GM21515 (cell line): ENCODE measurements around the gene RFC2.
"Not testable (repeated sequence)": the region's sequence is repeated elsewhere in the genome, so short reads cannot be mapped to it uniquely, and the experiment has no call there.

Experiments used
- ATAC-seq: cut with Tn5 transposase; IDR thresholded peaks from one replicate; pipeline ENCODE4 v1.9.1; 2021; ENCODE audit not compliant: unreplicated experiment

RFC2 gene

GRCh38 chr7:74283858-74284447, 29.8 kb upstream of the RFC2 start:
- no peak for ATAC-seq

DNA sequence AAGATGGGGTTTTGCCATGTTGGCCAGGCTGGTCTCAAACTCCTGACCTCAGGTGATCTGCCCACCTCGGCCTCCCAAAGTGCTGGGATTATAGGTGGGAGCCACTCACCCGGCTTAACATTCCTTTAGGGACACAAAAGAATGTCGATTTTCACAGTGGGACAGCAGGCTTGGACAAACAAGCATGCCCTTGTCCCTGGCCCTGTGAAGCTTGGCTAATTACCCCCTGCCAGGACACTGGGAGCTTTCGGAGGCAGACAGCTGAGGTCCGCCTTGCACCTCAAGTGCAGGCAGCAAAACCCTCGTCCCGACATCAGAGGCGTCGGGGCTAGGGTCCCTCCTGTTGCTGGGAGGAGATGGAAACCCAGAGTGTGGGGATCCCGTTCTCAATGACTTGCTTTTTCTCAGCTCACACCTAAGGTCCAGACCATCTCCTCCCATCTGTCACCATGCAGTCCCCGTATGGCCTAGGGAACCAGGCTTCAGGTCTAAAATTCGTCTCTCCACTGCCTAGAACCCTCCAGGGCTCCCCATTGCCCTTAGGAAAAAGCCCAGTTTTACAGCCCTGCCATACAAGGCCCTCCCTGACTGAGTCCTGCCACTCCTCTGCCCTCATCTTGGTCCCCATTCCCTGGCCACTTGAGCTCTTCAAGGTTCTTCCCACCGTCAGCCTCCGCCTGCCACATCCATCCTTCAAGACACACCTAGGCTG, 28.7 kb upstream of the RFC2 start:
- no peak for ATAC-seq

- ATAC-seq: no peak
These were observed 26.8 kb upstream of the RFC2 start for GRCh38 chr7:74280985-74281384.

GRCh38 chr7:74277636-74278035, 23.4 kb upstream of the RFC2 start:
- ATAC-seq: no peak

DNA sequence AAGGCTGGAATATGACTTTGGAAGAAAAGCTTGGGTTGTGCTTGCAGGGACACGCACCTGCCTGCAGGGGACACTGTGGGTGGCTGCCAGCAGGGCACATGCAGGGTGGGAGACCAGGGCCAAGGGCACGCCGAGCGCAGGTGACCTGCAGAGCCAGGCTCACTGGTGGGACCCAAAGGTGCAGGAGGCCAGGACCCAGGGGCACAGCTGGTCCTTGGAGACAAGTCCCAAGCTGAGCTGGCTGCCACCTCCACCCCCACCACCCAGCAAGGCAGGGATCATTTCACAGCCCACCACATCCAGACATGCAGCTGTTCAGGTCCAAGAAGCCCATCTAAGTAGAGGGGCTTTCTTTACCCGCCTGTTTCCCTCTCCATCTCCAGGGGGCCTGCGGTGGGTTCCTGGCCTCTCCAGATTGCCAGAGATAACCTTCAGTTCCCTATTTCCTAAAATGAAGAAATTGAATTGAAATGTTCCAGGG, 21.2 kb upstream of the RFC2 start:
- ATAC-seq: no peak

DNA sequence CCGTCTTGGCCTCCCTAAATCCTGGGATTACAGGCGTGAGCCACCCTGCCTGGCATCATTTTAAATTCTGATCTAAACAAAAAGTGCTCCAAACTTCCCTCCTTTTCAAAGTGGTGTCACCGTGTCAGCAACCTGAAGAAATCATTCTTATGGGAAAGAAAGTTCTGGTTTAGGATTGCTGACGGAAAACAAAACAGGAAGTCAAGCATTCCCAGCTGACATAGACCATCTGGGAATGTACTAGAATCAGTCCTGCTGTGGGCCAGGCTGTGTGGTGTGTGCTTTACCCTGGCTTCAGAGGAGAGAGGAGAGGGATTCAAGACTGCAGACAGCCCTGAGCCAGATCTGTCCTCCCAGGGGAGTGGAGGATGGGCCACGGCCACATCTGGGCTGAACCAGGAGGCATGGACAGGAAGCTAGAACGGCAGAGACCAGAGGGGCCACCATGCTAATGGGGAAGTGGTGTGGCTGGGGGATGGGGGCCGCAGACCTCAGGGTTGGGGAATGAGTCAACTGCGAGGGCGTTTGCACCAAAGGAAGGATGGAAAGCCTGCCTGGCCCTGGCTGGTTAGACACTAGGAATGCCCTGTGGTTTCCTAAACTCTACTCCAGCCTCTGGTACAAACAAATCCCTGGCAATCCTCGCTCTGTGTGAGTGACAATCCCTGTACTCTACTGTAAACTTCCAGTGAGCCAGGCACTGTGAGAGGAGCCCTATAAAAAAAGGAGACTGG, 18.3 kb upstream of the RFC2 start:
- ATAC-seq: peak; percentile 58

GRCh38 chr7:74271742-74272141, 17.5 kb upstream of the RFC2 start:
- no peak for ATAC-seq

- ATAC-seq: peak; percentile 35
These were observed 15.6 kb upstream of the RFC2 start for GRCh38 chr7:74269757-74270277.

GRCh38 chr7:74267756-74268565, 13.8 kb upstream of the RFC2 start:
- ATAC-seq: no peak

DNA sequence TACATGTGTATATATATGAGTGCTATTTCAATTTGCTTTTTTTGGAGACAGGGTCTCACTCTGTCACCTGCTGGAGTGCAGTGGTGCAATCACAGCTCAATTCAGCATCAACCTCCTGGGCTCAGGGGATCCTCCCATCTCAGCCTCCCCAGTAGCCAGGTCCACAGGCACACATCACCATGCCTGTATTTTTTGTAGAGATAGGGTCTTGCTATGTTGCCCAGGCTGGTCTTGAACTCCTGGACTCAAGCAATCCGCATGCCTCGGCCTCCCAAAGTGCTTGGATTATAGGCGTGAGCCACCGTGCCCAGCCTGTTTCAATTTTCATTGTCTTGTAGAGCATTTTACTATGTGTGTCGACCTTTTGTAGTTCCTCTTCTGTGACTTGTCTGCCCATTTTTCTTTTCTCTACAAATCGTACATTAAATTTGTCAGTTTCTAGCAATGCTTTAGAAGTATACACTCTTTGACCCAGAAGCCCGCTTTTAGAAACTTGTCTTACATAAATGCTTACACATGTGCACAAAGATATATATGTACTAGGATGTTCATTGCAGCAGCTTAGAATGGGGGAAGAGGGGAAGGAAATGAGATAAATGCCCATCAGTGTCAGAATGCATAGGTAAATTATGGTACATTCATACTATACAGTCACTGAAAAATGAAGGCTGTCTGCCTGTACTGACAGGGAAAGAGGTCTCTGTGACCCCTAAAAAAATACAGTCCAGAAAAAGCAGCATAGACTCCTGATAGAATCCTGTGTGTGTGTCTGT, 12.2 kb upstream of the RFC2 start:
- ATAC-seq: no peak

DNA sequence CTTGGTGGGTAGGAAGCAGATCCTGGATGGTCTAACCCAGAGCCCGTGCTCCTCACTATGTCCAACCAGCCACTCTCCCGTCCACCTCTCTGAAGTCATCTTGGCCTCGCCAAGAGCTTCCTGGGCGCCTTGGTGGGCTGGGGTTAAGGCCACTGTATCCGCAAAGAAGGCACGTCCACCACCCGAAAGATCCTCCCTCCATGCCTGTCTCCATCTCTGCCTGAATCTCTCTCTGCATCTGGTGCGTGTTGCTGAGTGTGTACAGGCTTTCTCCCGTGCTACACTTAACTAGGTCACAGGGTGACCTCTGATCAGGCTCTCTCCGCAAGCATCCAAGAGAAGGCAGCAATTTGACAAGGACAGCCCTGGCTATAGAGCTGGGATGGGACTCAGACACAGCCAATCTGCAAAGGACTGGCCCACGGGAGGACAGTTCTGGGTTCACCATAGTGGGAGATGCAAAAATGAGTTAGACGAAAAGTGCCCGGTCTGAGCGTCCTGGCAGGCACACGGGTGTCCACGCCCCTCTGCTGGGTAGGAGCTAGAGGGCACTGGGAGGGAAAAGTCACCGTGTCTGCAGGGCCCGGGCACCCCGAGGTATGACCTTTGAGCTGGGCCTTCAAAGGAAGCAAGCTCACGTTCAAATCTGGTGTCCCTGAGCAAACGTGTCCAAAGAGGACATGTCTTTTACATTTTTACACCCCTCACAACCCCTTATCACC, 9.4 kb upstream of the RFC2 start:
- ATAC-seq: no peak

GRCh38 chr7:74262639-74263398, 8.6 kb upstream of the RFC2 start:
- ATAC-seq: no peak

DNA sequence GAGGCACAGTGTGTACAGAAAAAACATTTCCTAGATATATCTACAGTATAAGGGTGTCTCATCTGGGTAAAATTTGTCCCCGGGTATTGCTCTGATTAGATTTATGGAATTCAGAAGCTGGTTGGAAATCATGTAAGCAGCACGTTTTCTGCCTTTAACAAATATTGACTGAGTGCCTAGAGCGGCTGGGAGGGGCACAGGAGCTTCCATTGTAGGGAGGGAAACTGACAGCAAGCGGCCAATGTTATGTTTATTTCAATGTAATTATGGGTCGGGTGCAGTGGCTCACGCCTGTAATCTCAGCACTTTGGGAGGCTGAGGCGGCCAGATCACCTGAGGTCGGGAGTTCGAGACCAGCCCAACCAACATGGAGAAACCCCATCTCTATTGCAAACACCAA, 4.4 kb upstream of the RFC2 start:
- ATAC-seq: no peak

GRCh38 chr7:74256491-74257408, 2.6 kb upstream of the RFC2 start:
- no peak for ATAC-seq

DNA sequence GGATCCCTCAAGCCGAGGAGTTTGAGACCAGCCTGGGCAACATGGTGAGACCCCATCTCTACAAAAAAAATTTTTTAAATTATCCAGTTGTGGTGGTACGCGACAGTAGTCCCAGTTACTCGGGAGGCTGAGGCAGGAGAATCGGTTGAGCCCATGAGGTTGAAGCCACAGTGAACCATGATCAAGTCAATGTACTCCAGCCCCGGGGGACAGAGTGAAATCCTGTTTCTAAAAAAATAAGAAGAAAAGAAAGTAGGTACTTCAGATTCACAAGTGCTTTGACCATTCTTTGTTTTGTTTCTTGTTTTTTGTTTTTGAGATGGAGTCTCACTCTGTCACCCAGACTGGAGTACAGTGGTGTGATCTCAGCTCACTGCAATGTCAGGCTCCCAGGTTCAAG, 1.3 kb upstream of the RFC2 start:
- ATAC-seq: not testable (repeated sequence)

DNA sequence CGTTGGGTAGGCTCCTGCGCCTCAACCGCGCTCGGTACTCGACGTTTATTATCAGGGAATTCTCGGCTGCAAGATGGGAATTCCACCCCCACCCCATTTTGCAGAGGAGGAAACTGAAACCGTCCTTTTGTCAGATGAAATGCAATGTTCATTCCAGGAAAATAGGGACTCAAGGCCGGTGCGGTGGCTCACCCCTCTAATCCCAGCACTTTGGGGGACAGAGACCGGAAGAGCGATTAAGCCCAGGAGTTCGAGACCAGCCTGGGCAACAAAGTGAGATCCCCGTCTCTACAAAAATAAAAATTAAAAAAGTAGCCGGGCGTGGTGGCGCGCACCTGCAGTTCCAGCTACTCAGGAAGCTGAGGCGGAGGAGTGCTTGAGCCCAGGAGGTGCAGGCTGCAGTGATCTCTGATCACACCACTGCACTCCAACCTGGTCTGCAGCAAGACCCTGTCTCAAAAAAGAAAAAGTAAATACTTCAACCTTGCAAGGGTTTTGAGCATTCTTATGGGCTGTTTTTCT, 720 bp upstream of the RFC2 start:
- no peak for ATAC-seq

DNA sequence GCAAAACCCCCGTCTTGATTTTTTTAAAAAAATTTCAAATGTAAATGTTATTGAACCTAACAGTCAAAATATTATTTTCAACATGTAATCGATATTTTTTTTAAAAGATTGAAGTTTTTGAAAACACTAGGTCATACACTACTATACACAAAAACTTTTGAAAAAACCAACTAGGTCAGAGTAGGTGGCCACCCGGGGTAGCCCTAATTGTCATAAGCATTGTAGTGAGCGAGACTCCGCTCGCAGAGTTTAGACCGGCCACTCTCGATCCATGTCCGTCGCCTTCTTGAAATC, 417 bp downstream of the RFC2 start:
- ATAC-seq: no peak

DNA sequence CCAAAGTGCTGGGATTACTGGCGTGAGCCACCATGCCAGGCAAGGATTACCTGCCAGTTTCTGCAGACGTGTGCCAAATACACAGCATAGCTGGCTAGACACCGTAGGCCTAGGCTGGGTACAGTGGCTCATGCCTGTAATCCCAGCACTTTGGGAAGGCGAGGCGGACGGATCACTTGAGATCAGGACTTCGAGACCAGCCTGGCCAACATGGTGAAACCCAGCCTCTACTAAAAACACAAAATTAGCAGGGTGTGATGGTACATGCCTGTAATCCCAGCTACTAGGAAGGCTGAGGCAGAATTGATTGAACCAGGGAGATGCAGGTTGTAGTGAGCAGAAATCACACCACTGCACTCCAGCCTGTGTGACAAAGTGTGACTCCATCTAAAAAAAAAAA, 868 bp downstream of the RFC2 start:
- ATAC-seq: no peak
